T-cell (primary cell): ENCODE results near the gene NDUFA6. TPM values are rescaled to one million over a fixed set of nuclear protein-coding genes. Genes with fewer than 3 reads are reported as not detected.
"Not testable (repeated sequence)": the region's sequence is repeated elsewhere in the genome, so short reads cannot be mapped to it uniquely, and the experiment has no call there.

Experiments
- ATAC-seq, 4 experiments: fragments of 200-7000 bp in 3 of 4; fragments of 150-1000 bp in 1 of 4; cut with Tn5 transposase; replicated peaks in 1 of 4; 1 replicate in 3 of 4; 2 replicates in 1 of 4; pipeline ENCODE4 v1.10.0; 2021; ENCODE audit warnings: moderate library complexity in 3 of 4, mild to moderate bottlenecking in 2 of 4, moderate number of reproducible peaks in 1 of 4
- CTCF ChIA-PET, 2 donors: fragments of 300-600 bp; sonication (Branson Sonifier 250); formaldehyde crosslinking; loops; one replicate each; lab custom pipeline; 2022; ENCODE audit warnings: antibody characterized with exemption in 2 of 2; lab: Charles Lee
- POLR2A ChIA-PET, 2 donors: fragments of 300-600 bp; sonication (Branson Sonifier 250); formaldehyde crosslinking; loops; one replicate each; lab custom pipeline; 2022; ENCODE audit warnings: antibody characterized with exemption in 2 of 2; lab: Charles Lee
- DNase-seq, 35 experiments: peaks; one replicate each; pipeline versions ENCODE4 v3.0.0 to v3.0.0-alpha.2; 2013 to 2023
- H3K27ac ChIP-seq: one replicate; pipeline ENCODE4 v1.5.1; 2013; ENCODE audit warnings: low read length
- H3K27me3 ChIP-seq, 2 experiments: replicated peaks in 1 of 2; 1 replicate in 1 of 2; 2 replicates in 1 of 2; pipeline versions ENCODE4 v1.6.1 to v1.7.0; 2013; ENCODE audit warnings: low read length in 1 of 2, mixed read lengths in 1 of 2; ENCODE audit not compliant: control insufficient read depth in 2 of 2, insufficient read depth in 2 of 2; ENCODE audit errors: extremely low read depth in 1 of 2
- H3K36me3 ChIP-seq, 2 donors: 1 replicate in 1 of 2; 2 replicates in 1 of 2; pipeline versions ENCODE4 v1.6.1 to v1.7.0; 2013; ENCODE audit warnings: low read length in 1 of 2; ENCODE audit not compliant: control insufficient read depth in 2 of 2, insufficient read depth in 1 of 2; ENCODE audit errors: extremely low read depth in 1 of 2
- H3K4me1 ChIP-seq, 2 experiments: 1 replicate in 1 of 2; 2 replicates in 1 of 2; pipeline versions ENCODE4 v1.6.1 to v1.7.0; 2013; ENCODE audit warnings: low read length in 2 of 2, mixed read lengths in 1 of 2; ENCODE audit not compliant: insufficient read depth in 2 of 2, control insufficient read depth in 1 of 2; ENCODE audit errors: extremely low read depth in 1 of 2
- H3K4me3 ChIP-seq, 2 donors: 1 replicate in 1 of 2; 2 replicates in 1 of 2; pipeline versions ENCODE4 v1.5.1 to v1.7.0; 2013; ENCODE audit warnings: mild to moderate bottlenecking in 2 of 2, low read length in 1 of 2, moderate library complexity in 1 of 2; ENCODE audit not compliant: control insufficient read depth in 1 of 2; ENCODE audit errors: extremely low read depth in 1 of 2
- H3K9me3 ChIP-seq: 2 replicates; pipeline ENCODE4 v1.7.0; 2013
- H3K27ac Mint-ChIP-seq, 2 donors: one replicate each; pipeline ENCODE4 v1.8.0; 2020 to 2021; ENCODE audit warnings: mild to moderate bottlenecking in 2 of 2, mixed read lengths in 2 of 2
- H3K27me3 Mint-ChIP-seq, 2 donors: one replicate each; pipeline ENCODE4 v1.8.0; 2021 to 2022; ENCODE audit warnings: mixed read lengths in 2 of 2
- H3K36me3 Mint-ChIP-seq: one replicate; pipeline ENCODE4 v1.8.0; 2021; ENCODE audit warnings: mixed read lengths
- H3K4me1 Mint-ChIP-seq, 3 donors: one replicate each; pipeline ENCODE4 v1.8.0; 2020 to 2022; ENCODE audit warnings: mixed read lengths in 3 of 3, mild to moderate bottlenecking in 1 of 3
- H3K4me3 Mint-ChIP-seq, 3 donors: one replicate each; pipeline ENCODE4 v1.8.0; 2020 to 2022; ENCODE audit warnings: mild to moderate bottlenecking in 3 of 3, mixed read lengths in 3 of 3, moderate library complexity in 3 of 3
- H3K9me3 Mint-ChIP-seq, 3 donors: one replicate each; pipeline ENCODE4 v1.8.0; 2020 to 2022; ENCODE audit warnings: mixed read lengths in 3 of 3
- WGBS: methylation state at CpG from one replicate; pipeline ENCODE4 v1.1.5; 2013; ENCODE audit warnings: missing lambda C conversion rate; ENCODE audit not compliant: insufficient coverage; 5-methylcytosine and 5-hydroxymethylcytosine counted together
- total RNA-seq, 35 experiments: library from RNA in 6 of 35; stranded (reverse) in 6 of 35; fragments of 120-200 nt in 1 of 35; gene quantifications; one replicate each; pipeline versions ENCODE4 v1.2.1 to v1.2.4 and lab custom pipeline; 2013 to 2026

NDUFA6 gene
- total RNA-seq, 5 donors from 2014 or later (not counting 1 experiment from before 2014, with no cell fraction given), result 36.6 to 52.3 (median 39.6) TPM

DNA sequence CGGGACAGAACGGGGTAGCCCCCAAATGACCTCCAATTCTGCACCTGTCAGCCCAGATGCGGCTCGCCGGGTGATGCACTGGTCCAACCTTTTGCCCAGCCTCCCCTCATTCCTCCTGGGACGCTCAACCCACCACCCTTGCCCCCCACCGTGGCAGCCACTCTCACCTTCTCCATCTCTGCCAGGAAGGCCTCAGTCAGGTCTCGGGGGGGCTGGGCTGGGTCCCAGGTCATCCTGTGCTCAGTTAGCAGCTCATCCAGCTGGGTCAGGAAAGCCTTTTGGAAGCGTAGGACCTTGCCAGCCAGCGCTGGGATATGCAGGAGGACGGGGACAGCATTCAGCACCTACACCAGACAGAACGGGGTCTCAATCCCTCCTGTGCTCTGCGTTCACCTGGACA is 37.4 kb upstream of the NDUFA6 start:
- POLR2A ChIA-PET, ATAC-seq, H3K9me3 ChIP-seq, H3K4me1 ChIP-seq, H3K27ac Mint-ChIP-seq, H3K36me3 Mint-ChIP-seq, H3K9me3 Mint-ChIP-seq, DNase-seq, H3K27me3 ChIP-seq, CTCF ChIA-PET, H3K4me1 Mint-ChIP-seq, H3K36me3 ChIP-seq, H3K4me3 Mint-ChIP-seq, H3K27me3 Mint-ChIP-seq, H3K27ac ChIP-seq, H3K4me3 ChIP-seq: not testable (repeated sequence)
- 92% methylated on average over 8 of the region's 13 CpGs for WGBS

DNA sequence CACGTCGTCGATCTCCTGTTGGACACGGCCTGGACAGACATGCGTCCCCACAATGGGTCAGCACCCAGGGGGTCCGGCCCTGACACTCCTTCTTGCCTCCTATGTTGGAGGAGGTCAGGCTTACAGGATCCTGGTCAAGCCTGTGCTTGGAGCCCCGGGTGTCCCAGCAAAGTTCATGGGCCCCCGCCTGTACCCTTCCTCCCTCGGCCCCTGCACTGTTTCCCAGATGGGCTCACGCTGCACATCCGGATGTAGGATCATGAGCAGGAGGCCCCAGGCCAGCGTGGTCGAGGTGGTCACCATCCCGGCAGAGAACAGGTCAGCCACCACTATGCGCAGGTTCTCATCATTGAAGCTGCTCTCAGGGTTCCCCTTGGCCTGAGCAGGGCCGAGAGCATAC is 37.0 kb upstream of the NDUFA6 start:
- Histone ChIP-seq H3K4me3 (no peak overlapping the region), H3K27me3 (no peaks in the 10 kb centered on the region), H3K9me3 (no peaks in the 10 kb centered on the region), H3K36me3 (no peaks in the 10 kb centered on the region), H3K4me1 (no peaks in the 10 kb centered on the region), H3K27ac (no peak overlapping the region)
- Mint-ChIP-seq H3K27me3 (no peaks in the 10 kb centered on the region), H3K36me3 (no peaks in the 10 kb centered on the region), H3K4me3 (no peak overlapping the region), H3K9me3 (no peaks in the 10 kb centered on the region), H3K4me1 (peaks cover 0 to 4% (median 0%) of the 10 kb centered on the region in 3 donors), H3K27ac (no peak overlapping the region)
- ChIA-PET POLR2A (no interaction called here), CTCF (no interaction called here)
- DNase-seq, result no peak
- 95% methylated on average over 16 of the region's 16 CpGs for WGBS
- no peak for ATAC-seq

DNA sequence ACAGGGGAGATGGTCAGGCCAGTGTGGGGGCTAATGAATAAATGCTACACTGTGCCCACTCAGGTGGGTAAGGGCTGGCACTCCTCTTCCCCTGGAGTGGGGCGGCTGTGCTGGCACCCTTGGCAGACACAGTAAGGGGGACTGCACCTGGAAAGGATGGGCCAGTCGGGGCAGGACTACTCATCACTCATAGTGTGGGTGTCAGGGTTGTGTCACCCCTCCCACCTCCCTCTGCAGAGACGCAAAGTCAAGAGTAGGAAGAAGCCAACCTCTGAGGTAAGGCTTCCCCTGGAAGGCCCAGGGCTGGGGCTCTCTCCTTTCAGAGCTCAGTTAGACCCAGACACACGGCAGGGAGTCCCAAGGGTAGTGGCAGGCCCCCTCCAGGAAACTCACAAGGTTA is 33.0 kb upstream of the NDUFA6 start:
- H3K9me3 ChIP-seq, H3K4me3 ChIP-seq, H3K4me3 Mint-ChIP-seq, ATAC-seq, CTCF ChIA-PET, H3K27ac Mint-ChIP-seq, H3K36me3 Mint-ChIP-seq, H3K9me3 Mint-ChIP-seq, DNase-seq, H3K36me3 ChIP-seq, POLR2A ChIA-PET, H3K27me3 ChIP-seq, H3K27me3 Mint-ChIP-seq, H3K27ac ChIP-seq: not testable (repeated sequence)
- H3K4me1 ChIP-seq, result peaks cover 23 to 28% of the 10 kb centered on the region in 2 experiments
- no CpG with 5 or more reads among the region's 4 CpGs for WGBS
- peaks cover 34 to 39% (median 39%) of the 10 kb centered on the region in 3 donors for H3K4me1 Mint-ChIP-seq

DNA sequence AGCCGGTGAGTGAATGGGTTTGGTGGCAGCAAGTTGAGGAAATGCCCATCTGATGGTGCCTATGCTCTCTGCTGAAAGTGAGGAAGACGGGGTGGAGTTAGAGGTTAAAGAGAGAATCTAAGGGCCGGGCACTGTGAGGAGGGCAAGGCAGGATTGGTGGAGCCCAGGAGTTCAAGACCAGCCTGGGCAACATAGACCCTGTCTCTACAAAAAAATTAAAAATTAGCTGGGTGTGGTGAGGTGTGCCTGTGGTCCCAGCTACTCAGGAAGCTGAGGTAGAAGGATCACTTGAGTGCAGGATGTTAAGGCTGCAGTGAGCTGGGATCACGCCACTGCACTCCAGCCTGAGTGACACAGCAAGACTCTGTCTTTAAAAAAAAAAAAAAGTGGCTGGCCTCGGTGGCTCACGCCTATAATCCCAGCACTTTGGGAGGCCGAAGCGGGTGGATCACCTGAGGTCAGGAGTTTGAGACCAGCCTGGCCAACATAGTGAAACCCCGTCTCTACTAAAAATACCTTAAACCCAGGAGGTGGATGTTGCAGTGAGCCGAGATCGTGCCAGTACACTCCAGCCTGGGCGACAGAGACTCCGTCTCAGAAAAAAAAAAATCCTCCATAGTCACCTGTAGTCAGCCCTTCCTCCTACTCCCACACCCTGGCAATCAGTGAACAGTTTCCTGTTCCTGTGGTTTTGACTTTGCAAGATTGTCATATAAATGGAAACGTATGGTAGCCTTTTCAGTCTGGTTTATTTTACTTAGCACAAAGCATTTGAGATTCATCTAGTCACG is 29.9 kb upstream of the NDUFA6 start:
- not testable (repeated sequence) for H3K27me3 ChIP-seq, H3K36me3 ChIP-seq, H3K27me3 Mint-ChIP-seq, H3K9me3 ChIP-seq, H3K9me3 Mint-ChIP-seq
- H3K4me3 ChIP-seq, result peak overlapping the region; percentile 34 to 39
- 0% methylated on average over 2 of the region's 15 CpGs for WGBS
- peak overlapping the region; percentile 61 for H3K27ac ChIP-seq
- Mint-ChIP-seq H3K4me3 (peak overlapping the region; percentile 58 to 71 (median 70)), H3K27ac (peak overlapping the region; percentile 86 to 89), H3K36me3 (peaks cover 13% of the 10 kb centered on the region), H3K4me1 (peaks cover 36 to 43% (median 41%) of the 10 kb centered on the region in 3 donors)
- CTCF ChIA-PET, result interaction anchor here in 1 of 2 donors (0.7 to 1.5 kb wide), 3 partner anchors 10 to 413 kb away, joined by 4 to 5 read pairs (median 4); no protein-coding TSS in a partner anchor
- H3K4me1 ChIP-seq, result peaks cover 23 to 28% of the 10 kb centered on the region in 2 experiments
- ATAC-seq (peak; percentile 80 to 95 (median 82)), DNase-seq (peak in 22 of 35 experiments; percentile 4 to 64 (median 16))
- POLR2A ChIA-PET, result interaction anchor here in 1 of 2 donors (1.2 kb wide), 1 partner anchor 10 kb away, joined by 5 read pairs; no protein-coding TSS in a partner anchor

DNA sequence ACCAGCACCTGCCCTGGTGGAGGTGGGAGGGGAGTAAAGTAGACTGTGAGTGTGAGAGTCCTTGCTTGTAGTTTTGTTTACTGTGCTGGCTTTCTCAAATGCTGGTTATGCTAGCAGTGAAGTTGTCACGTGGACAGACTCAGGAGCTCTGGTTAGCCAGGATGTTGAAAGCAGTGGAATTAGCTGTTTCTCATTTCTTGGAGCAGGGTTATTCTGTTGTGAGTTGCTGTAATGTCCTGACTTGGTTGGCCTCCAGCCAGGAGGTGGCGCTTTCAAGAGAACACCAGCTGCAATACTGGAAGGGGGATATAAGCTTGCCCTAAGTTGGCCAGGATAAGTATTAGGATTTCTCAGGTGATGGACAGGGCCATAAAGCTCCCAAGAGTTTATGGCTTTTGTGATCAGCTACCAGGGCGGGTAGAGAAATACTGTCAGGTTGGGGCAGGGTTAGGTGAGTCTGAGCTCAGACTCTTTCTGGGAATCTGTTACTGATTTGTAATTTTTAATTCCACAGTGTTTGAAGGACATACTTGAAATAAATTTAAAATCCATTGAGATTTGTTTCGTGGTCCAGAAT is 26.4 kb upstream of the NDUFA6 start:
- no peak for ATAC-seq
- H3K36me3 Mint-ChIP-seq, result peaks cover 13% of the 10 kb centered on the region

DNA sequence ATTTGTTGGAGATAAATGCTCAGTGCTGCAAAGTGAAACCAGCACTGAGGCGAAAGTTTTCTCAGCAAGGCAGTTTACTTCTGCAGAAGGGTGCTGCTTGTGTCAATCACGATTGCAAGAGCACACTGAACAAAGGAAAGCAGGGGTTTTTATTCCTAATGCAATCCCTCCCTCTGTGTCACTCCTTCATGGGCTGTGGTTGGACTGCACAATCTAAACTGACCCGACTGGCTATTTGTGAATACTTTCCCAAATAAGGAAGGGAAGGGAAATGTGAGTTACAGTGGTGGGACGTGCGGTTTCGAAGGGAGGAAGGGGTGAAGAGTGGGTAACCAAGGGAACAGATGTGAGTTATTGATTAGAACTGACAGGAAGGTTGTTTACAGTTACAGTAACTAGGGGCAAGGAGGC is 24.9 kb upstream of the NDUFA6 start:
- H3K4me3 ChIP-seq, ATAC-seq, POLR2A ChIA-PET, H3K27ac ChIP-seq, H3K4me3 Mint-ChIP-seq, H3K36me3 ChIP-seq, H3K27me3 Mint-ChIP-seq, DNase-seq, CTCF ChIA-PET, H3K9me3 ChIP-seq, H3K27me3 ChIP-seq: not testable (repeated sequence)
- Mint-ChIP-seq H3K36me3 (peaks cover 13% of the 10 kb centered on the region), H3K4me1 (peaks cover 19 to 23% (median 20%) of the 10 kb centered on the region in 3 donors), H3K9me3 (peaks cover 7 to 17% (median 10%) of the 10 kb centered on the region in 3 donors), H3K27ac (peak overlapping the region in 1 of 2 donors; percentile 16)
- peaks cover 7 to 13% of the 10 kb centered on the region in 2 experiments for H3K4me1 ChIP-seq
- 65% methylated on average over 3 of the region's 6 CpGs for WGBS

More for the DNA sequence above, 26.4 kb upstream of the NDUFA6 start:
- Histone ChIP-seq H3K36me3 (no peaks in the 10 kb centered on the region), H3K27me3 (no peaks in the 10 kb centered on the region), H3K27ac (no peak overlapping the region), H3K4me1 (peaks cover 19 to 26% of the 10 kb centered on the region in 2 experiments), H3K4me3 (no peak overlapping the region), H3K9me3 (peaks cover 9% of the 10 kb centered on the region)
- Mint-ChIP-seq H3K9me3 (peaks cover 7 to 17% (median 10%) of the 10 kb centered on the region in 3 donors), H3K27ac (no peak overlapping the region), H3K4me3 (no peak overlapping the region), H3K4me1 (peaks cover 33 to 38% (median 34%) of the 10 kb centered on the region in 3 donors), H3K27me3 (no peaks in the 10 kb centered on the region)
- WGBS, result 80% methylated on average over 3 of the region's 4 CpGs
- ChIA-PET CTCF (interaction anchor here in 1 of 2 donors (0.6 kb wide), 1 partner anchor 68 kb away, joined by 10 read pairs; no protein-coding TSS in a partner anchor), POLR2A (interaction anchor here (0.7 kb wide), 2 partner anchors 43 to 281 kb away, joined by 3 read pairs; no protein-coding TSS in a partner anchor)
- DNase-seq, result no peak
